GM18502 (cell line): Measurements from ENCODE around the gene TUT7.

Source experiments
- ATAC-seq: cut with Tn5 transposase; IDR thresholded peaks from one replicate; pipeline ENCODE4 v1.9.1; 2021; ENCODE audit warnings: mild to moderate bottlenecking; ENCODE audit not compliant: unreplicated experiment, poor library complexity

The TUT7 gene

DNA sequence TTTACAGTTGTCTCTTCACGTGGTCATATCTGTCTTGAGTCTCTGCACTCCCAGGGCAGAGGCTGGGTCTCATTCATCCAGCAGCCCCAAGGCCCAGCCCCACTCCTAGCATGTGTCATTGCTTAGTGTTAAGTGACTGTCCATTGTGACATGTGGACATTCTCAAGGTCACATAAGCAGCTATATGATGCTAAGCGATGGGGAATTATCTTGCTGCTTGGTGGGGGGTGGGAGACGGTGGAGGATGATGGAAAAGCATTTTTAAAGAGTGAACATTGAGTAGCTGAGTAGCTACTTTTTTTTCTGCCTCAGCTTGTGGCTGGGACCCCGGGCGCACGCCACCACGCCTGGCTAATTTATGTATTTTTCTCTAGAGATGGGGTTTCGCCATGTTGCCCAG is 94.7 kb downstream of the TUT7 start, which contains the start of gene C9orf153:
TSS of gene C9orf153 (minus strand) at position 101 of the 400 bp plus-strand sequence. CDS start 30,054 bp downstream, outside the sequence.
- no peak for ATAC-seq

DNA sequence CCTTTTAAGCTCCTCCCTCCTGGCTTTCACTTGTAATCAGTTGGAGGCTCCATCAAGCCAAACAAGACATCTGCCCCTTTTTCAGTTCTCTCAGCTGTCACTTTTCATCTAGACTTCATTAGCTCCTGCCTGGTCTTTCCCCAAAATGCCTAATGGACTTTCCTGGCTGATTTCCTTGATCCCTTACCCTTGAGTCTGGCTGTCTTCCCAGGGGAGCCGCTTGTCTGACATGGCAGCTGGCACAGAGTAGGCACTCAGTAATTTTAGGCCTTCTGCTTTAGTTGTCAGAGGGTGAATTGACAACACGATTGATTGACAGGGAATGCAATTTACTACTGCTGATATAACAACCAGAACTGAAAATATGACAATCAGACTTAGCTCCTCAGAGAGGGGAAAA is 96.8 kb downstream of the TUT7 start:
- ATAC-seq: no peak

DNA sequence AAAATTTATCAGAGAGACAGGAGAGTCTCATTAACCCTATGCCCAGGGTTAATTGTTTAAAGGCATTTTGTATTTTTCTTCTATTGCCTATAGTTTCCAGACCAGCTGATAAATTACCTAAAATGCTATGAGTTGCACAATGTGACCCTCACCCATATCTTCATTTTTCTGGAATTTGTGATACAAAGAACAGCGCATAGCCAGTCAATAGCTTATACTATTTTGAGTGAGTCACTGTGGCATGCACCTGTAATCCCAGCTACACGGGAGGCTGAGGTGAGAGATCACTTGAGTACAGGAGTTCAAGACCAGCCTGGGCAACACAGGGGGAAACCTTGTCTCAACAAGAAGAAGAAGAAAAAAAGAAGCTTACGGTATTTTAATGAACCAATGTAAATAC is 97.6 kb downstream of the TUT7 start:
- ATAC-seq: no peak

DNA sequence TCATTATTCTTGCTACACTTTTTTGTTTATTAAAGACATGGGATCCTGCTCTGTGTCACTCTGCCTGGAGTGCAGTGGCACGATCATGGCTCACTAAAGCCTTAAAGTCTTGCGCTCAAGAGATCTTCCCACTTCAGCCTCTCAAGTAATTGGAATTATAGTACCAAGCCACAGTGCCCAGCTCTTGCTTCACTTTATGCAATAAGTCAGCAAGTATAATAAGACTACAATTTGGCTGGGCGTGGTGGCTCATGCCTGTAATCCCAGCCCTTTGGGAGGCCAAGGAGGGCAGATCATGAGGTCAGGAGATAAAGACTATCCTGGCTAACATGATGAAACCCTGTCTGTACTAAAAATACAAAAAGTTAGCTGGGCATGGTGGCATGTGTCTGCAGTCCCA is 100.6 kb downstream of the TUT7 start:
- no peak for ATAC-seq

DNA sequence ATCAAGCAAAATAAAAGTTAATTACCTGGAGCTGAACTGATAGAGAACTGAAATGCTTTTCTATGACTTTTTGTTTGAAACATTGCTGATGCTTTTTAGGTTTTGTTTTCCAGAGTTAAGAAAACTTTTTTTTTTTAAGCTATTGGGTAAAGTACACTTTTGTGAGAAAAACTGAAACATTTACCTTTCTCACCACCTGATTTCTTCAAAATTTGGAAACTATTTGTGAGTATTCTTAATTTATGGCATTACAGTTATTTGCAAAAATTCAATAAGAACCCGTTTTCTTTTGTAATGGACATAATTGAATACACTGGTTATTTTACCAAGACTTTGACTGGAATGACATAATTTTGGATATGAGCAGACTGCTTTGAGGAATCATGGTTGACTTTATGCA is 101.3 kb downstream of the TUT7 start:
- no peak for ATAC-seq

DNA sequence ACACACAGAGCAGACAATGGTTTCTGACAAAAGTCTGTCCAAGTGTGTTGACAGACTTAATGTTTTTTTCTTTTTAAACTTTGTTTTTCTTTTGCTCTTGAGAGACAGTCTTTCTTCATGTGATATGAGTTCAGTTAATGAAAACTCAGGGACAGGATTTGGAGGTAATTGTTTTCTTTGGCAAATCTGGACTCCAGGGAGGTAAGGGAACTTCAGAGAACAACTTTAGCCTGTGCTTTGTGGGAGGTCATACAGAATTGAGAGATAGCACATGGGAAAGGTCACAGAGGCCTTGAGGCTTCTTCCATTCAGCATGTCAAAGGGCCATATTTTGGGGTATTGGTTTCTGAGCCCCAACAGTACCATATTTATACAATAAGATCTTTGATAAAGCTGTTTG is 104.1 kb downstream of the TUT7 start:
- no peak for ATAC-seq

DNA sequence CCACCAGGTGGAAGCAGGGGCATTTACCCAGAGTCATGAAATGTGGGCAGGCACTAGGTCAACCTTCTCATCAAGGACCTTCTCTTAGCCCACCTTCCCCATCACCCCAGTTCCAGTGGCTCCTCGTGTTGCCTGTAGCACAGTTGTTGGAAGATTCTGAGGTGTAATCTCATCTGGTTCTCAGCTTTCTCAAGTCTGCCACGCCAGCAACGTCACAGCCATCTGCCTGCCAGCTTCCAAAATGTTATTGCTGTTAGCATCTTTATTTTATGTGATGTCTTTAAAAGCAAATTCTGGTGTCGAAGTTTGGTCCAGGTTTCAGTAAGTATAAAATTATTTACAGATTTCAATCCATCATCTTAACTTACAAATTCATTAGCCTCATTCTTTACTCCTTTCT is 105.5 kb downstream of the TUT7 start:
- ATAC-seq: no peak

DNA sequence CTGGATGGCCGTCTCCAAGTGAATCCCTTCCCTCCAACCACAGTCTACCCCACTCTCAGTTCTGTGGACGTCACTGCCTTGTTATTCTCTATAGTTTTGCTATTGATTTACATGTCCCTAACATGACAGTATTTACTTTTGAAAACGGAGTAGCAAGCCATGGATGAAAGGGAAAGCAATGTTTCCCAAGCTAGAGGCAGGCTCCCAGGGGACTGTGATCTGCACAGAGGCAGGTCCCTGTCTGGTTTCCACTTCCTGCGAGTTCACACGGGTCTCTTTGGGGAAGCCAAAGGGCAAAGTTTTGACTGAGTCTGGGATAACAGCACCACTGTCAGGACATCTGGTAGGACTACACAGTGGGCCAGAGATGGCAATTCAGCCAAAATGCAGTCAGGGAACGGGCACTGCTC is 107.5 kb downstream of the TUT7 start:
- ATAC-seq: peak; percentile 88

DNA sequence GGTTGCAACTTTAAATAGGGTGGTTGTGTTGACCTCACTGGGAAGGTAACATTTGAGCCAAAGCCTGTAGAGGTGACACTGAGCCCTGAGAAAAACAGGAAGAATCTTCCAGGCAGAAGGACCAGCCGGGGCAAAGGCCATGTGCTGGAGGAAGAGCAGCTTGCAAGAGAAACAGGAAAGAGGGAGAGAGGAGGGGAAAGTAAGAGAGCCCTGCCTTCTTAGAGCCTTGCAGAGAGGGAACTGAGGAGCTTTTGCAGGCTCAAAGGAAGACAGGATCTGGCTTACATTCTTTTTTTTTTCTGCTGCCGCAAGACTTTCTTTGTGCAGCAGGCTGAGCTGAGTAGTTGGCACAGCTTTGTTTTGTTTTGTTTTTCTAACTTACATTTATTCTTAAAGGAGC is 112.1 kb downstream of the TUT7 start:
- ATAC-seq: no peak

DNA sequence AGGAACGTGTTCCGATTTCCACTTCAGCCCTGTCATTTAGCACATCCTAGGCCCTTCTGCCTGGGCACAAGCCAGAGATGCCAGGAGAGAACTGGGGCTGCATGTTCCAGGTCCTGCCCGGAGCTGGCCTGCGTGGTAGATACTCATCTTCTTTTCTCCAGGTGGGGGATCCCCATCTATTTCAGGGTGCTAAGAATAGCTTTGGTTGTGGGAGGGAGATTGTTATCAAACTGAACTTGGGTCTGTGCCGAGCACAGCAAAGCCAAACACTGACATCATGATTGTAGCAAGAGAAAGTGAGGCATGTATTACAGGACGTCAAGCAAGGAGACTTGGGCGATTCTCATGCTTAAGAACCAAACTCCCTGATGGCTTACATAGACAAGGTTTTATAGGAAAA is 113.0 kb downstream of the TUT7 start:
- ATAC-seq: no peak

DNA sequence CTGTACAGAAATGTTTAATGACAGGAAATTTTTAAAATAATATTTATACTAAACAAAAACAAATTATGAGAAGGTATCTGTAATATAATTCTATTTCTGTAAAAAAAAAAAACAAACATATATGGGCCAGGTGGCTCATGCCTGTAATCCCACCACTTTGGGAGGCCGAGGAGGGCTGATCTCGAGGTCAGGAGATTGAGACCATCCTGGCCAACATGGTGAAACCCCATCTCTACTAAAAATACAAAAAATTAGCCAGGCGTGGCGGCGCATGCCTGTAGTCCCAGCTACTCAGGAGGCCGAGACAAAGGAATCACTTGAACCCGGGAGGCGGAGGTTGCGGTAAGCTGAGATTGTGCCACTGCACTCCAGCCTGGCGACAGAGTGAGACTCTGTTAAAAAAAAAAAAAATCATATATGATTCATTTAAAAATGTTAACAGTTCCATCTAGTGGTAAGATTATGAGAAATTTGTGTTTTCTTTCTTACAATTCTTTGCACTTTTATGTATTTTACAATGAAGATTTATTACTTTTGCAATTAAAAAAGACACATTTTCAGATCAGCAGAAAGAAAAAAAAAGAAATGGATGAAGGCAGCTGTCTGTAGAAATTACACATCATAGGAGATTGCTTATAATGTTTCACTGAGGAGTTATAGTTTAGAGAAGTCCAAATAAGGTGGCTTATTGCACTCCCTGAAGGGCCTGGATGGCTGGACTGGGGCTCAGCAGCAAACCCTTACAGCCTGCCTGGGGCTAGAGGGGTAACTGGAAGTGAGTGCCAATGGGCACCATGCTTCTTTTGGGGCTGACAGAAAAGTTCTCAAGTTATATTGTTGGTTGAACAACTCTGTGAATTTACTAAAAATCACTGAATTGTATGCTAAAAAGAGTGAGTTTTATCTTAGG is 115.1 kb downstream of the TUT7 start:
- ATAC-seq: no peak
